HL-60 (cell line): Measurements from ENCODE around the gene FKRP.

ENCODE experiments used
- DNase-seq, 2 experiments: peaks; one replicate each; pipeline ENCODE4 v3.0.0-alpha.2; 2010 to 2020; ENCODE audit warnings: low read depth in 1 of 2, low spot score in 1 of 2
- H3K27ac ChIP-seq: fragments of 250-450 bp; sonication (Bioruptor Pico); replicated peaks from 2 replicates; pipeline ENCODE4 v1.5.1; 2020; ENCODE audit warnings: mild to moderate bottlenecking, moderate library complexity
- H3K27me3 ChIP-seq: fragments of 250-450 bp; sonication (Bioruptor Pico); 2 replicates; pipeline ENCODE4 v1.5.1; 2021; ENCODE audit warnings: mild to moderate bottlenecking, moderate library complexity; ENCODE audit not compliant: insufficient read depth, poor library complexity, severe bottlenecking
- H3K4me3 ChIP-seq: replicated peaks from 2 replicates; pipeline ENCODE4 v1.5.1; 2011; ENCODE audit warnings: mild to moderate bottlenecking, control low read depth, low read length; ENCODE audit not compliant: insufficient read depth
- GABPA ChIP-seq: IDR thresholded peaks from 2 replicates; pipeline ENCODE4 v1.6.1; 2012; ENCODE audit warnings: low read depth
- POLR2AphosphoS5 ChIP-seq: IDR thresholded peaks from 2 replicates; pipeline ENCODE4 v1.6.1; 2012; ENCODE audit warnings: low read depth
- REST ChIP-seq: IDR thresholded peaks from 2 replicates; pipeline ENCODE4 v1.6.1; 2012; ENCODE audit warnings: low read depth; ENCODE audit not compliant: insufficient replicate concordance
- SPI1 ChIP-seq: IDR thresholded peaks from 2 replicates; pipeline ENCODE4 v1.6.1; 2012; ENCODE audit warnings: low read depth, mild to moderate bottlenecking, borderline replicate concordance
- TF ChIP-seq, protein P1 (sequence below): IDR thresholded peaks from one replicate; pipeline ENCODE4 v1.5.1; 2011; ENCODE audit warnings: low read length, control low read depth, inconsistent platforms; ENCODE audit not compliant: insufficient read depth

Gene FKRP

DNA sequence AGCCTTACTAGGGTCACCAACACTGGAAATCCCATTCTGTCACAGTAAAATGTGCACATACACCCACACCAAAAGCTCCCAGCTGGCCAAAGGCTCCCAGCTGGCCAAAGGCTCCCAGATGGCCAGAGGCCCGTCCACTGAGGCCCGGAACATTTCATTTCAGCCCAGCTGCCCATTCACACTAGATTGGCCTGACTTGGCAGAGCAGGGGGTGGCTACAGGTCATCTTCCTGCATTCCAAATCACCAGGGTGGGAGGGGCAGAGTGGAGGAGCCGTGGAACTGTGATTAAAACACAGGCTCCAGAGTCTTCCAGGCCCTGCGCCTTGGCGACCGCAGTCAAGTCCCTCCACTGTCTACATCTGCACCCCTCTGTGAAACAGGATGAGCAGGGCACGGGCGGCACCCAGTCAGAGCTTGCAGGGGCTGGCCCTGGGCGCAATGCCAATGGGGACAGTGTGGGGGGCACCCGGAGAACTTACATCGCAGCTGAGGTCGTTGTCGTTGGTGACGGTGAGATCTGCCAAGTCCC lies 18.8 kb upstream of the FKRP start:
- no peak overlapping the region for H3K27ac ChIP-seq
- no peak for DNase-seq
- H3K4me3 ChIP-seq: no peak overlapping the region
- H3K27me3 ChIP-seq: no peaks in the 10 kb centered on the region
- TF ChIP-seq, protein P1, sequence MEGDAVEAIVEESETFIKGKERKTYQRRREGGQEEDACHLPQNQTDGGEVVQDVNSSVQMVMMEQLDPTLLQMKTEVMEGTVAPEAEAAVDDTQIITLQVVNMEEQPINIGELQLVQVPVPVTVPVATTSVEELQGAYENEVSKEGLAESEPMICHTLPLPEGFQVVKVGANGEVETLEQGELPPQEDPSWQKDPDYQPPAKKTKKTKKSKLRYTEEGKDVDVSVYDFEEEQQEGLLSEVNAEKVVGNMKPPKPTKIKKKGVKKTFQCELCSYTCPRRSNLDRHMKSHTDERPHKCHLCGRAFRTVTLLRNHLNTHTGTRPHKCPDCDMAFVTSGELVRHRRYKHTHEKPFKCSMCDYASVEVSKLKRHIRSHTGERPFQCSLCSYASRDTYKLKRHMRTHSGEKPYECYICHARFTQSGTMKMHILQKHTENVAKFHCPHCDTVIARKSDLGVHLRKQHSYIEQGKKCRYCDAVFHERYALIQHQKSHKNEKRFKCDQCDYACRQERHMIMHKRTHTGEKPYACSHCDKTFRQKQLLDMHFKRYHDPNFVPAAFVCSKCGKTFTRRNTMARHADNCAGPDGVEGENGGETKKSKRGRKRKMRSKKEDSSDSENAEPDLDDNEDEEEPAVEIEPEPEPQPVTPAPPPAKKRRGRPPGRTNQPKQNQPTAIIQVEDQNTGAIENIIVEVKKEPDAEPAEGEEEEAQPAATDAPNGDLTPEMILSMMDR: no peak
- TF ChIP-seq GABPA (no peak), POLR2AphosphoS5 (no peak), SPI1 (no peak), REST (no peak)

GRCh38 chr19:46727757-46728156 lies 18.1 kb upstream of the FKRP start:
- TF ChIP-seq, protein P1: no peak
- TF ChIP-seq SPI1: no peak
- no peak for TF ChIP-seq GABPA
- no peak for TF ChIP-seq POLR2AphosphoS5
- no peak for TF ChIP-seq REST
- Histone ChIP-seq H3K27ac (no peak overlapping the region), H3K4me3 (no peak overlapping the region), H3K27me3 (no peaks in the 10 kb centered on the region)
- DNase-seq: no peak

- no peak for DNase-seq
- Histone ChIP-seq H3K27ac (no peak overlapping the region), H3K27me3 (no peaks in the 10 kb centered on the region), H3K4me3 (no peak overlapping the region)
- no peak for TF ChIP-seq REST
- TF ChIP-seq SPI1: no peak
- TF ChIP-seq GABPA: no peak
- TF ChIP-seq, protein P1: no peak
These were observed 17.6 kb upstream of the FKRP start for GRCh38 chr19:46728208-46728607.
